HUES48 (cell line): ENCODE measurements around the gene TRIM50.
"Not testable (repeated sequence)": the region's sequence is repeated elsewhere in the genome, so short reads cannot be mapped to it uniquely, and the experiment has no call there.

Source experiments
- H3K27ac ChIP-seq: one replicate; pipeline ENCODE4 v1.7.0; 2013; ENCODE audit warnings: low read depth, low read length, inconsistent platforms
- H3K27me3 ChIP-seq: 2 replicates; pipeline ENCODE4 v1.6.1; 2013; ENCODE audit warnings: mild to moderate bottlenecking, low read length; ENCODE audit not compliant: control insufficient read depth, insufficient read depth
- H3K36me3 ChIP-seq: 2 replicates; pipeline ENCODE4 v1.6.1; 2013; ENCODE audit warnings: low read length; ENCODE audit not compliant: control insufficient read depth, insufficient read depth
- H3K4me1 ChIP-seq: 2 replicates; pipeline ENCODE4 v1.6.1; 2013; ENCODE audit warnings: mild to moderate bottlenecking, low read length; ENCODE audit not compliant: control insufficient read depth, insufficient read depth
- H3K4me3 ChIP-seq: 2 replicates; pipeline ENCODE4 v1.5.1; 2013; ENCODE audit warnings: mild to moderate bottlenecking, low read depth, low read length
- H3K9ac ChIP-seq: 2 replicates; pipeline ENCODE4 v1.6.1; 2013; ENCODE audit warnings: mild to moderate bottlenecking, low read depth, low read length, moderate library complexity
- H3K9me3 ChIP-seq: 2 replicates; pipeline ENCODE4 v1.6.1; 2013; ENCODE audit warnings: low read length; ENCODE audit not compliant: control insufficient read depth, insufficient read depth

TRIM50 gene

GRCh38 chr7:73327449-73327848 lies 433 bp downstream of the TRIM50 start:
- H3K9me3 ChIP-seq, H3K27me3 ChIP-seq, H3K4me3 ChIP-seq, H3K4me1 ChIP-seq, H3K36me3 ChIP-seq, H3K9ac ChIP-seq, H3K27ac ChIP-seq: not testable (repeated sequence)

- not testable (repeated sequence) for H3K4me1 ChIP-seq, H3K9me3 ChIP-seq, H3K36me3 ChIP-seq, H3K27ac ChIP-seq, H3K9ac ChIP-seq, H3K27me3 ChIP-seq, H3K4me3 ChIP-seq
Measured at GRCh38 chr7:73325424-73325823, 2.5 kb downstream of the TRIM50 start.

GRCh38 chr7:73324081-73324845 lies 3.6 kb downstream of the TRIM50 start:
- not testable (repeated sequence) for H3K4me3 ChIP-seq, H3K27ac ChIP-seq

GRCh38 chr7:73323434-73324080 lies 4.3 kb downstream of the TRIM50 start:
- H3K36me3 ChIP-seq, H3K9me3 ChIP-seq, H3K27ac ChIP-seq, H3K27me3 ChIP-seq, H3K4me3 ChIP-seq, H3K9ac ChIP-seq, H3K4me1 ChIP-seq: not testable (repeated sequence)

More at GRCh38 chr7:73324081-73324845, 3.6 kb downstream of the TRIM50 start:
- H3K4me1 ChIP-seq, H3K36me3 ChIP-seq, H3K9ac ChIP-seq, H3K9me3 ChIP-seq, H3K27me3 ChIP-seq: not testable (repeated sequence)

- H3K9me3 ChIP-seq, H3K27ac ChIP-seq, H3K36me3 ChIP-seq, H3K4me3 ChIP-seq, H3K9ac ChIP-seq, H3K27me3 ChIP-seq, H3K4me1 ChIP-seq: not testable (repeated sequence)
Measured at GRCh38 chr7:73320009-73320408, 7.9 kb downstream of the TRIM50 start.

- H3K36me3 ChIP-seq, H3K4me1 ChIP-seq, H3K9me3 ChIP-seq, H3K27me3 ChIP-seq, H3K27ac ChIP-seq, H3K4me3 ChIP-seq, H3K9ac ChIP-seq: not testable (repeated sequence)
Measured at GRCh38 chr7:73319541-73319940, 8.3 kb downstream of the TRIM50 start.

- not testable (repeated sequence) for H3K4me1 ChIP-seq, H3K36me3 ChIP-seq, H3K9me3 ChIP-seq, H3K4me3 ChIP-seq, H3K27me3 ChIP-seq, H3K27ac ChIP-seq, H3K9ac ChIP-seq
Measured at GRCh38 chr7:73318656-73319204, 9.2 kb downstream of the TRIM50 start.

- no peak overlapping the region for H3K9ac ChIP-seq
- no peak overlapping the region for H3K27ac ChIP-seq
- H3K36me3 ChIP-seq: no peaks in the 10 kb centered on the region
- H3K4me1 ChIP-seq: no peaks in the 10 kb centered on the region
- no peaks in the 10 kb centered on the region for H3K9me3 ChIP-seq
- no peaks in the 10 kb centered on the region for H3K27me3 ChIP-seq
- H3K4me3 ChIP-seq: no peak overlapping the region
Measured at GRCh38 chr7:73316521-73316920, 11.4 kb downstream of the TRIM50 start.

- no peaks in the 10 kb centered on the region for H3K36me3 ChIP-seq
- no peaks in the 10 kb centered on the region for H3K9me3 ChIP-seq
- no peak overlapping the region for H3K9ac ChIP-seq
- H3K27me3 ChIP-seq: no peaks in the 10 kb centered on the region
- no peak overlapping the region for H3K4me3 ChIP-seq
- no peak overlapping the region for H3K27ac ChIP-seq
- H3K4me1 ChIP-seq: no peaks in the 10 kb centered on the region
Measured at GRCh38 chr7:73314271-73314670, 13.6 kb downstream of the TRIM50 start.

- Histone ChIP-seq H3K27me3 (no peaks in the 10 kb centered on the region), H3K4me3 (no peak overlapping the region)
Measured at GRCh38 chr7:73313521-73313906, 14.4 kb downstream of the TRIM50 start.

GRCh38 chr7:73312831-73313520 lies 14.9 kb downstream of the TRIM50 start:
- no peak overlapping the region for H3K9ac ChIP-seq
- no peaks in the 10 kb centered on the region for H3K27me3 ChIP-seq
- H3K27ac ChIP-seq: no peak overlapping the region
- H3K9me3 ChIP-seq: no peaks in the 10 kb centered on the region
- H3K4me1 ChIP-seq: no peaks in the 10 kb centered on the region
- no peak overlapping the region for H3K4me3 ChIP-seq
- H3K36me3 ChIP-seq: no peaks in the 10 kb centered on the region

More at GRCh38 chr7:73313521-73313906, 14.4 kb downstream of the TRIM50 start:
- Histone ChIP-seq H3K36me3 (no peaks in the 10 kb centered on the region), H3K9ac (no peak overlapping the region), H3K4me1 (no peaks in the 10 kb centered on the region), H3K9me3 (no peaks in the 10 kb centered on the region), H3K27ac (no peak overlapping the region)
